HG03469 (cell line): ENCODE data around the gene RUFY2.
"Not testable (repeated sequence)": the region's sequence is repeated elsewhere in the genome, so short reads cannot be mapped to it uniquely, and the experiment has no call there.

Source experiments
- ATAC-seq: cut with Tn5 transposase; IDR thresholded peaks from one replicate; pipeline ENCODE4 v1.9.1; 2021; ENCODE audit warnings: mild to moderate bottlenecking, moderate library complexity, moderate number of reproducible peaks; ENCODE audit not compliant: unreplicated experiment

RUFY2 gene

GRCh38 chr10:68406815-68407548 is at the start of gene RUFY2:
Gene RUFY2, minus strand, starts transcription at chr10:68407277. Its CDS starts 88 bp downstream, at chr10:68407189.
- peak; percentile 89 for ATAC-seq

- not testable (repeated sequence) for ATAC-seq
These were observed 42.6 kb upstream of the RUFY2 start for GRCh38 chr10:68449698-68450097.

GRCh38 chr10:68446179-68446578 is 39.1 kb upstream of the RUFY2 start:
- ATAC-seq: no peak

- no peak for ATAC-seq
These were observed 35.9 kb upstream of the RUFY2 start for GRCh38 chr10:68442971-68443370.

GRCh38 chr10:68440898-68441297 is 33.8 kb upstream of the RUFY2 start:
- no peak for ATAC-seq

- ATAC-seq: no peak
These were observed 28.7 kb upstream of the RUFY2 start for GRCh38 chr10:68435803-68436202.

- ATAC-seq: no peak
These were observed 27.6 kb upstream of the RUFY2 start for GRCh38 chr10:68434657-68435056.

GRCh38 chr10:68428396-68429104 is 21.5 kb upstream of the RUFY2 start:
- no peak for ATAC-seq

- no peak for ATAC-seq
These were observed 17.5 kb upstream of the RUFY2 start for GRCh38 chr10:68424454-68425014.

- no peak for ATAC-seq
These were observed 16.4 kb upstream of the RUFY2 start for GRCh38 chr10:68423522-68423921.

GRCh38 chr10:68419376-68419775 is 12.3 kb upstream of the RUFY2 start:
- ATAC-seq: no peak

GRCh38 chr10:68408898-68409518 is 1.9 kb upstream of the RUFY2 start:
- ATAC-seq: no peak

- no peak for ATAC-seq
These were observed 814 bp downstream of the RUFY2 start for GRCh38 chr10:68406111-68406814.

GRCh38 chr10:68403701-68404100 is 3.4 kb downstream of the RUFY2 start:
- ATAC-seq: no peak

- ATAC-seq: no peak
These were observed 4.8 kb downstream of the RUFY2 start for GRCh38 chr10:68402276-68402675.

- ATAC-seq: no peak
These were observed 10.1 kb downstream of the RUFY2 start for GRCh38 chr10:68397005-68397404.

- no peak for ATAC-seq
These were observed 21.3 kb downstream of the RUFY2 start for GRCh38 chr10:68385740-68386139.

GRCh38 chr10:68371604-68372003 is 35.5 kb downstream of the RUFY2 start:
- no peak for ATAC-seq

- no peak for ATAC-seq
These were observed 40.0 kb downstream of the RUFY2 start for GRCh38 chr10:68367121-68367520.

GRCh38 chr10:68366600-68366999 is 40.5 kb downstream of the RUFY2 start:
- no peak for ATAC-seq

- ATAC-seq: no peak
These were observed 41.5 kb downstream of the RUFY2 start for GRCh38 chr10:68365611-68366010.
